ENCODE data around the gene RANBP3.
"Not testable (repeated sequence)": the region's sequence is repeated elsewhere in the genome, so short reads cannot be mapped to it uniquely, and the experiment has no call there.

GRCh38 chr19:5961641-5961968, 16.3 kb downstream of the RANBP3 start:
- TF ChIP-seq CTCF (IDR thresholded peaks at IDR 0.05; ENCODE audit: low read length); EZH2 (IDR thresholded peaks at IDR 0.05; ENCODE audit: borderline replicate concordance, low read length): not testable (repeated sequence)
